Measurements from ENCODE around the gene RASA2. TPM values are rescaled to one million over a fixed set of nuclear protein-coding genes. Genes with fewer than 3 reads are reported as not detected.

The RASA2 gene
- total and polyA plus RNA-seq, 9 of the 15 experiments (the other 6 are each of a cell fraction or from before 2014, with no cell fraction given) = 2.0 to 12.8 (median 9.5) TPM

- no peak overlapping the region for H3K4me2 ChIP-seq (ENCODE audit: insufficient read depth, low read length)
- no peak for TF ChIP-seq JUN (IDR thresholded peaks at IDR 0.05; ENCODE audit: borderline replicate concordance, low read depth, low read length)
- no peak for TF ChIP-seq JUN (CRISPR knock-in tag; IDR thresholded peaks at IDR 0.05; ENCODE audit: borderline replicate concordance)
- TF ChIP-seq ZNF143 (CRISPR knock-in tag; IDR thresholded peaks at IDR 0.05) = no peak
- TF ChIP-seq ZNF592 (IDR thresholded peaks at IDR 0.05) = no peak
- no peak for TF ChIP-seq MEF2D (tag; conservative IDR thresholded peaks at IDR 0.05; ENCODE audit: low read depth)
- no peak for TF ChIP-seq CBFB (CRISPR knock-in tag; IDR thresholded peaks at IDR 0.05)
- TF ChIP-seq ZBTB5 (IDR thresholded peaks at IDR 0.05) = no peak
- no peak for TF ChIP-seq ZNF23 (CRISPR knock-in tag; IDR thresholded peaks at IDR 0.05)
- no peak for TF ChIP-seq ZNF316 (IDR thresholded peaks at IDR 0.05)
- TF ChIP-seq SMARCB1 (IDR thresholded peaks at IDR 0.05; ENCODE audit: insufficient read length, low read depth) = no peak
These were observed 161.5 kb downstream of the RASA2 start for GRCh38 chr3:141648055-141648910.

More at GRCh38 chr3:141648055-141648910, 161.5 kb downstream of the RASA2 start:
- Histone ChIP-seq H3K9ac (ENCODE audit: insufficient read depth in 1 of 2, low read depth in 2 of 2, low read length in 2 of 2) (no peak overlapping the region), H3K27ac (ENCODE audit: extremely low read depth, low read depth, low read length) (no peak overlapping the region), H3K4me1 (replicated peaks in 1 of 2; ENCODE audit: control insufficient read depth in 2 of 2, insufficient read depth in 2 of 2, low read length in 2 of 2) (peaks cover 0 to 25% of the 10 kb centered on the region in 2 experiments; a peak in 3 of 5 replicates), H3K9me1 (ENCODE audit: control insufficient read depth, insufficient read depth, low read length) (no peaks in the 10 kb centered on the region), H3K4me3 (no peak overlapping the region), H2AFZ (ENCODE audit: low read depth, low read length) (0 out of 2 replicates have a peak overlapping the region, but pooled peaks have one; percentile 73), H3K79me2 (ENCODE audit: control insufficient read depth, insufficient read depth, low read length) (no peaks in the 10 kb centered on the region), H3K36me3 (ENCODE audit: control insufficient read depth, insufficient read depth, low read length) (no peaks in the 10 kb centered on the region), H3K27me3 (ENCODE audit: control insufficient read depth in 2 of 2, insufficient read depth in 2 of 2, low read length in 2 of 2) (no peaks in the 10 kb centered on the region), H4K20me1 (replicated peaks; ENCODE audit: control insufficient read depth, insufficient read depth, low read length) (no peaks in the 10 kb centered on the region), H3K9me3 (replicated peaks; ENCODE audit: control insufficient read depth, insufficient read depth, low read depth, low read length) (no peaks in the 10 kb centered on the region)
- POLR2A ChIA-PET = interaction anchor here (1.6 kb wide), 1 partner anchor 37 kb away, joined by 3 read pairs; no protein-coding TSS in a partner anchor
- DNase-seq (ENCODE audit: extremely low read depth in 1 of 4, low spot score in 3 of 4) = no peak
- BruUV-seq (replicated peaks) = no TSS peak
- CTCF ChIA-PET (ENCODE audit: low intra/inter-chr PET ratio) = no interaction called here
- no peak for FAIRE-seq
- intact Hi-C loops (cut with micrococcal nuclease) (loop anchor here (5.0 kb wide), 1 partner anchor 336 kb away; no protein-coding TSS in a partner anchor), in situ Hi-C loops (cut with MboI) (loop anchor here (10.0 kb wide), 1 partner anchor 173 kb away; no protein-coding TSS in a partner anchor)
- no peak for ATAC-seq
- WGBS (ENCODE audit: insufficient coverage, low coverage, missing lambda C conversion rate) = 69% methylated on average over 9 of the region's 9 CpGs

All from K562 (cell line).